IMR-90 (cell line): ENCODE results near the gene NDNF.

Experiments used
- BHLHE40 ChIP-seq: fragments of 150-350 bp; IDR thresholded peaks from 2 replicates; pipeline ENCODE4 v1.6.1; 2016; ENCODE audit warnings: mild to moderate bottlenecking, low read depth, low read length
- CTCF ChIP-seq: conservative IDR thresholded peaks from 2 replicates; pipeline ENCODE4 v1.5.1; 2012; ENCODE audit warnings: mild to moderate bottlenecking, low read depth, low read length, improper control_type of control experiment
- MAFK ChIP-seq: IDR thresholded peaks from 2 replicates; pipeline ENCODE4 v1.6.1; 2012; ENCODE audit warnings: low read depth, low read length, improper control_type of control experiment

GRCh38 chr4:121100093-121100775, 27.9 kb upstream of the NDNF start:
- TF ChIP-seq CTCF: no peak
- TF ChIP-seq MAFK: no peak
- no peak for TF ChIP-seq BHLHE40
